GM12801 (cell line): Measurements from ENCODE around the gene SYNGR4.

Experiments used
- CTCF ChIP-seq: IDR thresholded peaks from one replicate; pipeline ENCODE4 v1.5.1; 2011; ENCODE audit warnings: control low read depth; ENCODE audit not compliant: insufficient read length; ENCODE audit errors: extremely low read depth

Gene SYNGR4

GRCh38 chr19:48419158-48419920 lies 55.2 kb downstream of the SYNGR4 start:
- TF ChIP-seq CTCF: no peak

GRCh38 chr19:48421548-48421947 lies 57.4 kb downstream of the SYNGR4 start:
- no peak for TF ChIP-seq CTCF

- TF ChIP-seq CTCF: no peak
Observed at GRCh38 chr19:48424694-48425219, 60.6 kb downstream of the SYNGR4 start.
